ENCODE results near the gene TBP. TPM values are rescaled to one million over a fixed set of nuclear protein-coding genes. Genes with fewer than 3 reads are reported as not detected.

TBP gene
- polyA plus RNA-seq, 2 of the 4 experiments (the other 2 are of a cell fraction) = 12.3 to 19.9 TPM

GRCh38 chr6:170542031-170542719, 12.0 kb upstream of the TBP start:
- Histone ChIP-seq H3K4me2 (no peak overlapping the region), H3K4me3 (no peak overlapping the region), H3K4me1 (no peaks in the 10 kb centered on the region), H3K27ac (no peak overlapping the region), H3K9me3 (no peaks in the 10 kb centered on the region)
- CTCF ChIA-PET = interaction anchor here (0.8 to 2.3 kb wide), 3 partner anchors 12 to 710 kb away, joined by 3 to 11 read pairs (median 3); no protein-coding TSS in a partner anchor
- no peak for FAIRE-seq
- 91% methylated on average over 10 of the region's 10 CpGs for WGBS (ENCODE audit: missing lambda C conversion rate)
- POLR2A ChIA-PET = no interaction called here
- ATAC-seq = no peak
- DNase-seq (ENCODE audit: low read depth in 1 of 2, low spot score in 1 of 2) = no peak
- TF ChIP-seq PHF8 (IDR thresholded peaks at IDR 0.05; ENCODE audit: borderline replicate concordance, low read depth) = no peak
- TF ChIP-seq TP53 (CRISPR knock-in tag; IDR thresholded peaks at IDR 0.05) = no peak
- no peak for TF ChIP-seq JUNB (IDR thresholded peaks at IDR 0.05)
- TF ChIP-seq E2F6 (IDR thresholded peaks at IDR 0.05; ENCODE audit: borderline replicate concordance, low read depth) = no peak
- no peak for TF ChIP-seq ZNF302 (CRISPR knock-in tag; IDR thresholded peaks at IDR 0.05)
- no peak for TF ChIP-seq FOXS1 (CRISPR knock-in tag; IDR thresholded peaks at IDR 0.05)
- no peak for TF ChIP-seq RNF2 (IDR thresholded peaks at IDR 0.05; ENCODE audit: borderline replicate concordance, low read depth)
- no peak for TF ChIP-seq RFX5 (IDR thresholded peaks at IDR 0.05)
- TF ChIP-seq KDM5A (IDR thresholded peaks at IDR 0.05) = no peak
- TF ChIP-seq HOXA7 (CRISPR knock-in tag; IDR thresholded peaks at IDR 0.05) = no peak
- no peak for TF ChIP-seq MYC (IDR thresholded peaks at IDR 0.05; ENCODE audit: borderline replicate concordance, low read length)
- TF ChIP-seq BHLHE40 (IDR thresholded peaks at IDR 0.05; ENCODE audit: low read depth, low read length) = no peak
- TF ChIP-seq NFE2L2 (conservative IDR thresholded peaks at IDR 0.05; ENCODE audit: low read length) = no peak
- no peak for TF ChIP-seq MAFK (IDR thresholded peaks at IDR 0.05; ENCODE audit: partially characterized antibody)
- no peak for TF ChIP-seq BCL3 (IDR thresholded peaks at IDR 0.05)
- no peak for TF ChIP-seq POLR2A (IDR thresholded peaks at IDR 0.05; ENCODE audit: low read length)
- TF ChIP-seq ZSCAN20 (CRISPR knock-in tag; IDR thresholded peaks at IDR 0.05) = no peak

GRCh38 chr6:170545405-170545804, 8.8 kb upstream of the TBP start:
- H3K9me3 ChIP-seq = no peaks in the 10 kb centered on the region
- DNase-seq (ENCODE audit: low read depth in 1 of 2, low spot score in 1 of 2) (no peak), ATAC-seq (no peak), FAIRE-seq (no peak)
- no peak overlapping the region for H3K4me3 ChIP-seq
- CTCF ChIA-PET = interaction anchor here (1.8 kb wide), 1 partner anchor 15 kb away, joined by 5 read pairs; no protein-coding TSS in a partner anchor
- H3K4me2 ChIP-seq = no peak overlapping the region
- no peaks in the 10 kb centered on the region for H3K4me1 ChIP-seq
- POLR2A ChIA-PET = no interaction called here
- no peak for TF ChIP-seq JUN (IDR thresholded peaks at IDR 0.05)
- no peak for TF ChIP-seq JUNB (IDR thresholded peaks at IDR 0.05)
- TF ChIP-seq NPAS2 (CRISPR knock-in tag; IDR thresholded peaks at IDR 0.05; ENCODE audit: borderline replicate concordance) = no peak
- TF ChIP-seq KDM5A (IDR thresholded peaks at IDR 0.05) = no peak
- TF ChIP-seq RCOR1 (IDR thresholded peaks at IDR 0.05; ENCODE audit: low read depth, low read length) = no peak
- no peak for TF ChIP-seq RFX5 (IDR thresholded peaks at IDR 0.05)
- no peak for TF ChIP-seq FOSL2 (IDR thresholded peaks at IDR 0.05)
- no peak for TF ChIP-seq FOSL2 (CRISPR knock-in tag; IDR thresholded peaks at IDR 0.05)
- no peak for TF ChIP-seq FOXS1 (CRISPR knock-in tag; IDR thresholded peaks at IDR 0.05)
- no peak for TF ChIP-seq HEYL (CRISPR knock-in tag; IDR thresholded peaks at IDR 0.05)
- TF ChIP-seq TFCP2L1 (CRISPR knock-in tag; IDR thresholded peaks at IDR 0.05) = no peak
- no peak for TF ChIP-seq CTCF (IDR thresholded peaks at IDR 0.05)
- no peak for TF ChIP-seq HOXA7 (CRISPR knock-in tag; IDR thresholded peaks at IDR 0.05)
- WGBS (ENCODE audit: missing lambda C conversion rate) = 80% methylated on average over 2 of the region's 2 CpGs
- no peak overlapping the region for H3K27ac ChIP-seq
